ENCODE measurements around the gene UNC79. TPM values are rescaled to one million over a fixed set of nuclear protein-coding genes. Genes with fewer than 3 reads are reported as not detected.

UNC79 gene
- total RNA-seq, 4 donors from 2014 or later, result 0.08 to 0.29 (median 0.12) TPM

- TF ChIP-seq POLR2A (IDR thresholded peaks at IDR 0.05) (no peak), CTCF (IDR thresholded peaks at IDR 0.05) (no peak)
- Histone ChIP-seq H3K4me1 (no peaks in the 10 kb centered on the region), H3K9me3 (no peaks in the 10 kb centered on the region), H3K27me3 (no peaks in the 10 kb centered on the region), H3K4me3 (replicated peaks in 1 of 3) (no peak overlapping the region), H3K36me3 (no peaks in the 10 kb centered on the region), H3K27ac (no peak overlapping the region)
- intact Hi-C loops (cut with DNase I), result no loop called here
- no peak for DNase-seq
Observed at GRCh38 chr14:93533842-93534241, 103.1 kb downstream of the UNC79 start.

- WGBS, 2 donors, result 82 to 89% methylated on average over 3 of the region's 3 CpGs
- TF ChIP-seq POLR2A (IDR thresholded peaks at IDR 0.05) (no peak), CTCF (IDR thresholded peaks at IDR 0.05) (no peak)
Observed at GRCh38 chr14:93535537-93535936, 104.8 kb downstream of the UNC79 start.

GRCh38 chr14:93536945-93537344 is 106.2 kb downstream of the UNC79 start:
- Histone ChIP-seq H3K4me3 (replicated peaks in 1 of 3) (no peak overlapping the region), H3K9me3 (no peaks in the 10 kb centered on the region), H3K4me1 (no peaks in the 10 kb centered on the region), H3K36me3 (no peaks in the 10 kb centered on the region), H3K27me3 (no peaks in the 10 kb centered on the region), H3K27ac (no peak overlapping the region)
- 68 to 69% methylated on average over 8 of the region's 8 CpGs for WGBS, 2 donors
- intact Hi-C loops (cut with DNase I), result no loop called here
- no peak for DNase-seq
- TF ChIP-seq CTCF (IDR thresholded peaks at IDR 0.05) (no peak), POLR2A (IDR thresholded peaks at IDR 0.05) (no peak)

More at GRCh38 chr14:93535537-93535936, 104.8 kb downstream of the UNC79 start:
- H3K27ac ChIP-seq, result no peak overlapping the region
- H3K36me3 ChIP-seq, result no peaks in the 10 kb centered on the region
- H3K27me3 ChIP-seq, result no peaks in the 10 kb centered on the region
- H3K4me3 ChIP-seq (replicated peaks in 1 of 3), result no peak overlapping the region
- H3K9me3 ChIP-seq, result no peaks in the 10 kb centered on the region
- no peaks in the 10 kb centered on the region for H3K4me1 ChIP-seq
- no peak for DNase-seq
- intact Hi-C loops (cut with DNase I), result no loop called here

- intact Hi-C loops (cut with DNase I), result no loop called here
- H3K36me3 ChIP-seq, result no peaks in the 10 kb centered on the region
- DNase-seq, result no peak
- no peaks in the 10 kb centered on the region for H3K4me1 ChIP-seq
- H3K4me3 ChIP-seq (replicated peaks in 1 of 3), result no peak overlapping the region
- H3K27ac ChIP-seq, result no peak overlapping the region
- no peak for TF ChIP-seq POLR2A (IDR thresholded peaks at IDR 0.05)
- H3K9me3 ChIP-seq, result no peaks in the 10 kb centered on the region
- no peaks in the 10 kb centered on the region for H3K27me3 ChIP-seq
- 82 to 85% methylated on average over 14 to 16 of the region's 16 CpGs for WGBS, 2 donors
Observed at GRCh38 chr14:93537951-93538350, 107.2 kb downstream of the UNC79 start.

- DNase-seq, result no peak
- no peaks in the 10 kb centered on the region for H3K4me1 ChIP-seq
- TF ChIP-seq POLR2A (IDR thresholded peaks at IDR 0.05), result no peak
- no peak for TF ChIP-seq CTCF (IDR thresholded peaks at IDR 0.05)
- no peaks in the 10 kb centered on the region for H3K27me3 ChIP-seq
- H3K4me3 ChIP-seq (replicated peaks in 1 of 3), result no peak overlapping the region
- H3K36me3 ChIP-seq, result no peaks in the 10 kb centered on the region
- H3K9me3 ChIP-seq, result no peaks in the 10 kb centered on the region
- no peak overlapping the region for H3K27ac ChIP-seq
- 82 to 90% methylated on average over 9 of the region's 9 CpGs for WGBS, 2 donors
- intact Hi-C loops (cut with DNase I), result no loop called here
Observed at GRCh38 chr14:93538413-93538812, 107.7 kb downstream of the UNC79 start.

- WGBS, 2 donors, result 8 to 26% methylated on average over 1 of the region's 1 CpG
- intact Hi-C loops (cut with DNase I), result no loop called here
Observed at GRCh38 chr14:93540235-93540634, 109.5 kb downstream of the UNC79 start.

More at GRCh38 chr14:93540235-93540634, 109.5 kb downstream of the UNC79 start:
- Histone ChIP-seq H3K27me3 (no peaks in the 10 kb centered on the region), H3K4me1 (no peaks in the 10 kb centered on the region), H3K27ac (no peak overlapping the region), H3K4me3 (replicated peaks in 1 of 3) (no peak overlapping the region), H3K36me3 (no peaks in the 10 kb centered on the region), H3K9me3 (no peaks in the 10 kb centered on the region)
- DNase-seq, result no peak
- TF ChIP-seq CTCF (IDR thresholded peaks at IDR 0.05) (no peak), POLR2A (IDR thresholded peaks at IDR 0.05) (no peak)

All from thyroid gland (tissue), 4 donors.